NCI-H1930 (cell line): ENCODE data around the gene TRAK2.
A peak's percentile ranks its signal among the peaks of the same experiment; 100 is the strongest.
"Not testable (repeated sequence)": the region's sequence is repeated elsewhere in the genome, so short reads cannot be mapped to it uniquely, and the experiment has no call there.

Experiments
- DNase-seq, 2 experiments: peaks; one replicate each; lab custom pipeline; 2025; lab: John Stamatoyannopoulos, UW

Gene TRAK2, protein sequence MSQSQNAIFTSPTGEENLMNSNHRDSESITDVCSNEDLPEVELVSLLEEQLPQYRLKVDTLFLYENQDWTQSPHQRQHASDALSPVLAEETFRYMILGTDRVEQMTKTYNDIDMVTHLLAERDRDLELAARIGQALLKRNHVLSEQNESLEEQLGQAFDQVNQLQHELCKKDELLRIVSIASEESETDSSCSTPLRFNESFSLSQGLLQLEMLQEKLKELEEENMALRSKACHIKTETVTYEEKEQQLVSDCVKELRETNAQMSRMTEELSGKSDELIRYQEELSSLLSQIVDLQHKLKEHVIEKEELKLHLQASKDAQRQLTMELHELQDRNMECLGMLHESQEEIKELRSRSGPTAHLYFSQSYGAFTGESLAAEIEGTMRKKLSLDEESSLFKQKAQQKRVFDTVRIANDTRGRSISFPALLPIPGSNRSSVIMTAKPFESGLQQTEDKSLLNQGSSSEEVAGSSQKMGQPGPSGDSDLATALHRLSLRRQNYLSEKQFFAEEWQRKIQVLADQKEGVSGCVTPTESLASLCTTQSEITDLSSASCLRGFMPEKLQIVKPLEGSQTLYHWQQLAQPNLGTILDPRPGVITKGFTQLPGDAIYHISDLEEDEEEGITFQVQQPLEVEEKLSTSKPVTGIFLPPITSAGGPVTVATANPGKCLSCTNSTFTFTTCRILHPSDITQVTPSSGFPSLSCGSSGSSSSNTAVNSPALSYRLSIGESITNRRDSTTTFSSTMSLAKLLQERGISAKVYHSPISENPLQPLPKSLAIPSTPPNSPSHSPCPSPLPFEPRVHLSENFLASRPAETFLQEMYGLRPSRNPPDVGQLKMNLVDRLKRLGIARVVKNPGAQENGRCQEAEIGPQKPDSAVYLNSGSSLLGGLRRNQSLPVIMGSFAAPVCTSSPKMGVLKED

DNA sequence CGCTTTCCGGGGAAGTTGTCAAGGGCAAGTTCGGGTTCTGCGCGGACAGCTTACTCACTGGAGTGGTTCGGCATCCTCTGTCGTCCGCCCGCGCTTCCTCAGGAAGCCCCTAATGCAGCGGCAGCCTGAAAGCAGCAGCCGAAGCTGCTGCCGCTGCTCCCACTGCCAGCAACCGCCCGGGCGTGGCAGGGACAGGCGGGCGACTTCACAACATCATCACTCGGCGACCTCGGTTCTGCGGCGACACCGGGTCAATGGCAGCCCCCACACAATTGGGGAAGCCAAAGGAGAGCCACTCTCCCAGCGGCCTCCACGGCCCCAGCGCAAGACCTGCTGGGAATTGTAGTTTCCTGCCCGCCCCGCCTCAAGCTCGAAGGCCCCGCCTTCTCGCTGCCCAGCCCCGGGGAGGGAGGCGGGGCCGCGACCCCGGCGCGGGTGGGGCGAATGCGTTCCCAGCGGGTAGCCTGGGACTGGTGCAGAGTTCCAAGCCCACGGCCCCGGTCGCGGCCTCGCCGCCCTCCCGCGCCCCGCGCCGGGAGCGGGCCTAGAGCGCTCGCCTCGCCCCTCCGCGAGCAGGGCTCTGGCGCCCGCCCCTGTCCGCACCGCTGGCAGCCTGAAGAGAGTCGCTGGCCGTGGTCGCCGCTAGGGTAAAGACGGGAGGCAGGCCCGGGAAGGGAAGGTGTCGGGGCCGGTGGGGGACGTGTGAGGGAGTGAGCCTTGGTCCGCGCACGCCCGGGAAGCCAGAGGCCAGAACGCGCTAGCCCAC lies at the start of gene TRAK2, which contains the start of gene STRADB:
TRAK2 (minus strand) TSS at position 167 of the 766 bp plus-strand sequence. CDS start 30,951 bp downstream, outside the sequence.
STRADB (plus strand) TSS at position 449 of the 766 bp plus-strand sequence. CDS start 3,101 bp downstream, outside the sequence.
- DNase-seq, result peak; percentile 91 to 92

DNA sequence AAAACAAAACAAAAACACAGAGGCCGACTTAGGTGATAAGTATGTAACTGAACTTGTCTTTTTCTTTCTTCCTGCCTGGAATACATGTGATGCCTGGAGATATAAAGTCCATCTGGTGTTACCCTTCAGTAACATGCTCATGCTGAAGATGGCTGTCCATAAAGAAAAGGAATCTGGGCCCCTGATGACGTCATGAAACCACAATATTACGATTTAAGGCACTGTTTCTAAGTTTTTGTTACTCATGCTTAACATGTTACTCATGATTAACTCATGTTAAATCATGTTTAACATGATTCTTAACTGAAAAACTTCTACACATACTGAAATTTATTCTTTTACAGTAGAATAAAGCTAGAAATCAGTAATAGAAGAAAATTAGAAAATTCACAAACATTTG lies 49.3 kb upstream of the TRAK2 start:
- DNase-seq, result no peak

DNA sequence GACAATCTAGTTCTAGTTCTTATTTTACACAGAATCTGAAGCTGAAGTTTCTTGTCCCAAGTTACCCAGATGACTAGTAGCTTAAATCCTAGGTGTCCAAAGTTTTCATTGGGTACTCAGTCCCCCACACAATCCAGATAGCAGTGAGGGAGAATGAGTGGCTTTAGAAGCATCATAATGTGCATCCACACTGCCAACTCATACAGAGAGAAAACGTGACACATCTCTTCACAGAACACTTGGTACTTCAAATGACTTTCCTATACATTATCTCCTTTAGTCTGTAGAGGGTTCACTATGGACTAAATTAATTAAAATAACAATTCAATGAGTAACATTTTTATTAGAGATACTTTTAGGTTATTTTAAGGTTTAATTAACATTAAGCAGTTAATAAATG lies 45.5 kb upstream of the TRAK2 start:
- no peak for DNase-seq

GRCh38 chr2:201490291-201490690 lies 39.0 kb upstream of the TRAK2 start:
- DNase-seq, result no peak

GRCh38 chr2:201484805-201485204 lies 33.5 kb upstream of the TRAK2 start:
- no peak for DNase-seq

GRCh38 chr2:201483758-201484157 lies 32.5 kb upstream of the TRAK2 start:
- DNase-seq, result not testable (repeated sequence)

DNA sequence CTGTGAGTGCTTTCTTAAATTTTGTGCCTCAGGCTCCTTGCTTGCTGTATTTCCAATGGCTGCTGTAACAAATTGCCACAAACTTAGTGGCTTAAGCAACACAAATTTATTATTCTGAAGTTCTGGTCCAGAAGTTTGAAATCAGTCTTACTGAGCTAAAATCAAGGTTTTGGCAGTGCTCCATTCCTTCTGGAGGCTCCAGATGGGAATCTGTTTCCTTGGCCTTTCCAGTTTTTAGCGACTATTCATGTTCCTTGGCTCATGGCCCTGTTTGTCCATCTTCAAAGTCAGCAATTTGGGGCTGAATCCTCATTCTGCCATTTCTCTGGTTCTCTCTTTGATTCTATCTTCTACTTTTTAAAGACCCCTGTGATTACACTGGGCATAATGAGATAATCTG lies 32.1 kb upstream of the TRAK2 start:
- no peak for DNase-seq

DNA sequence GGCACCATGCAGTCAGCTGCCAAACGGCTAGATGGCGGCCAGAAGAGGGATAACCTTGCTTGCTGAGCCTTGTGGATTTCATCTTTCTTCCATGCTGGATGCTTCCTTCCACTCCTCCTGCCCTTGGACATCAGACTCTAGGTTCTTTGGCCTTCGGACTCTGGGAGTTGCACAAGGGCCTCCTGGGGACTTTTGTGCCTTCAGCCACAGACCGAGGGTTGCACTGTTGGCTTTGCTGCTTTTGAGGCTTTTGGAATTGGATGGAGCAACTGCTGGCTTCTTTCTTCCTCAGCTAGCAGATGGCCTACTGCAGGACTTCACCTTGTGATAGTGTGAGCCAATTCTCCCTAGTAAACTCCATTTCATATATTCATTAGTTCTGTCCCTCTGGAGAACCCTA lies 31.3 kb upstream of the TRAK2 start:
- no peak for DNase-seq

- no peak for DNase-seq
Observed at GRCh38 chr2:201472411-201472810, 21.2 kb upstream of the TRAK2 start.

DNA sequence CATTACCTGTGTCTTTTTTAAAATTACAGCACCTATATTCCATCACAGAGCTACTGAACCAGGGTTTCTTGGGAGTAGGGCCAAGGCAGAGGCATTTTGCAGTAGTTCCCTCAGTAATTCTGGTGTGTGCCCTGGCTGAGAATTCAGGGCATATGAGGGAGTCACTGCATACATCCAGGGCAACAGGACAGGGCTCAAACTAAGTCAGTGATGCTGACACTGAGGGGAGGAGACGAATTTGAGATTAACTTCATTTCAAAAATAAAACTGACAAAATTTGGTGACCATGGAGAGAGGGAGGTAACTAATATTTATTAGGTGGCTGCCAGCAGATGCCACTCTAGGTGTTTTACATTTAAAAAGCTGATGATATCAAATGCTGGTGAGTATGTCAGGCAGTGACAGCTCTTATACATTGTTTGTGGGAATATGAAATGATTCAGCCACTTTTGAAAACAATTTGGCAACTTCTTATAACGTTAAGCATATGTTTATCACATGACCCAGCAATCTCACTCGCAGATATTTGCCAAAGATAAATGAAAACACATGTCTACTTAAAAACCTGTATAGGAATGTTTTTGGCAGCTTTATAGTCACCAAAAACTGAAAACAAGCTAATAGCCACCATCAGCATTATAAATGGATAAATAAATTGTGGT lies 20.6 kb upstream of the TRAK2 start:
- no peak for DNase-seq

DNA sequence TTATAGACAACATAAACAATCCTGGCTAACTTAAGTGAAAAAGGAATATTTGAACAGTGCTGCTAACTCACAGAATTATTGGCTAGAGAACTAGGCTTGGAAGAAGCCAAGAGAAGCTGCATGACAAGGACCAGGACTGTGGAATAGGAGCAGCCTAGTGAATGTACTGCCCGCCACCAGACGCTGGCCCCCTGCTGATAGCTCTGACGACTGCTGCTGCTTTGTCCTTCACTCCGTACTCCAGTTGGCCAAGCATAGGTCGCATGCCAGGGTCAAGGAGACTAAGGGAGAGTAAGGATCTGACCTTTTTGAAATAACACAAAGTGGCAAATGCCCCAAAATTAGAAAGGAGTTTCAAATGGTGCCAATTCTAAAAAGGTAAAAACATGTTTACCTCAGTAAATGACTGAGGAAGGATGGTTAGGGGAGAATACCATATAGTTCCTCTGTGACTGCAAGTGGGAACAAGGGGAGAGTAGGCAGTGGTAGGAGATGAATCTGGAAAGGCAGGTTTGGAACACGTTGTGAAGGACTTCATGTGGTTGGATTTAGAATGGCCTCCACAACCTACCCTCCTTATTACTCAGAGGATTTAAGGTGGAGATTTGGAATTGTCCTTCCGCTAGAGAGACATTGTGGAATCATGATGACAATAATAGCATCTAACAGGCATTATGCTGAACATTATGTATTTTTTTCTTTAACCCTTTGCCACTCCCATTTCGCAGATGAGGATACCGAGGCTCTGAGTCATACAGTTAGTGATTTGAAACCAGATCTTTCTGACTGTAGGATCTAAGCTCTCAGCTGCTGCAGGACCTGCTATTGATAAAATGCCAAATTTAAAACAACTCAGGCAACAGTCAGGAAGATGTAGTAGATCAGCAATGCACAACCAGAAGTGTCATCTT lies 19.8 kb upstream of the TRAK2 start:
- DNase-seq, result no peak

GRCh38 chr2:201467666-201468065 lies 16.4 kb upstream of the TRAK2 start:
- DNase-seq, result no peak

DNA sequence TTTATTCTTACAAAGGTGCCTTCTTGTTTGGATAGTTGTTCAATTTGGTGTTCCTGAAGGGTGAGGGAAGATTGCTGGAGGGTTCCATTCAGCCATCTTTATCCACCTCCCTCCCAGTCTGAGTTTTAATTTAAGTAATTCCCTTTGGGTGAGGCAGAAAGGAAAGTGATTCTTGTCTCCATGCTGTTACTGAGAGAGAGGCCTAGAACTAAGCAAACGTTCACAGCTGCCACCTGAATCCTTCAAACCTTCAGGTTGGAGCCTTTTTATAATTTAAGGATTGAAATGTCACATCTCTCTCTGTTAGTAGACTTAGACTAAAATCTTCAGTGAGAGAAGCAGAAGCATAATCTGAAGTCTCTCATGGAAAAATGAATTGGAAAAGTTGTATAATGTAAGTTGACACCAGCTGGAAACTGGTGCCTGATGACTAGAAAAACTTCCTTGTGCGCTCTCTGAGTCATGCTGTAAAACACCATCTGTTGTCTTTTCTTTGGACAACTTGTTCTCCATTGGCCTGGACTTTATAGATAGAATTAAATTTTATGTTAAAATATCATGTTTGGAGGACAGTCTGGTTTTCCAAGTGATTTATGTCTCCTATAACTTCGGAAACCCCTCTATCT lies 14.9 kb upstream of the TRAK2 start:
- no peak for DNase-seq

DNA sequence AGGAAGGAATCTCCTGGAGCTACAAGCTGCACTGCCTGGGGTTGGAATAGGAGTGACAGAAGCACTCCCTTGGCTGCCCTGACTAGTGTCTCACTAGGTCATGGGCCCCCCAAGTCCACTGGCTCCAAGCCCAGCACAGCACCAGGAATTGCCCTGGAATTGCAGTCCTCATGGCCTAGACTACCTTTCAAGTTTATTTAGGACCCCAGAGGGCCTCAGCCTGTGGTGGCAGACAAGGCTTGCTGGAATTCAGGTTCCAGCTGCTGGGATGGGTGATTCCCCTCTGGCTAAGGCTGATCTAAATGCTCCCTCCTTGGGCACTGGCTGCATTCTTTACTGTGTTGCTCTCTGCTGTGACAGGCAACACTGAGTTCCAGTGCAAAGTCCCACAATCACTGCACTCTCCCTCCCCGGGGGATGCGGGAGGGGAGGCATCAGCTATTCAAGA lies 14.3 kb upstream of the TRAK2 start:
- DNase-seq, result no peak

GRCh38 chr2:201464547-201464946 lies 13.3 kb upstream of the TRAK2 start:
- no peak for DNase-seq

- no peak for DNase-seq
Observed at GRCh38 chr2:201460532-201460931, 9.3 kb upstream of the TRAK2 start.

DNA sequence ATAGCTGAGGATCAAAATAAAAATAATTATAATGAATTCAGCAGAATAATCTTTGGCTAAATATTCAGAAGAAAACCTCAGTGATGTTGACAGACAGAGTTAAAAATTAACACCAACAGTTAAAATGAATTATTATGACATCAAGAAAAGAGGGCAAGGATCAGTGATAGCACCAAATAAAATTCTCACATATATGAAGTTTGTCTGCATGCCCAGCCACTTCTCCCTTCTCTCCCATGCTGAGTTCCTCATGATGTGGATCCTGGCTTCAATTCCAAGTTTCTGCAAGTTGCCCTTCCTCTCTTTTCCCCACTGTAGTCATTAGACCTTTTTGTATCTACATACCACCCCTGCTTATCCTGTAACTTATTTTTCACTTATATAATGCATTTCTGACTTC lies 7.1 kb upstream of the TRAK2 start:
- DNase-seq, result no peak

DNA sequence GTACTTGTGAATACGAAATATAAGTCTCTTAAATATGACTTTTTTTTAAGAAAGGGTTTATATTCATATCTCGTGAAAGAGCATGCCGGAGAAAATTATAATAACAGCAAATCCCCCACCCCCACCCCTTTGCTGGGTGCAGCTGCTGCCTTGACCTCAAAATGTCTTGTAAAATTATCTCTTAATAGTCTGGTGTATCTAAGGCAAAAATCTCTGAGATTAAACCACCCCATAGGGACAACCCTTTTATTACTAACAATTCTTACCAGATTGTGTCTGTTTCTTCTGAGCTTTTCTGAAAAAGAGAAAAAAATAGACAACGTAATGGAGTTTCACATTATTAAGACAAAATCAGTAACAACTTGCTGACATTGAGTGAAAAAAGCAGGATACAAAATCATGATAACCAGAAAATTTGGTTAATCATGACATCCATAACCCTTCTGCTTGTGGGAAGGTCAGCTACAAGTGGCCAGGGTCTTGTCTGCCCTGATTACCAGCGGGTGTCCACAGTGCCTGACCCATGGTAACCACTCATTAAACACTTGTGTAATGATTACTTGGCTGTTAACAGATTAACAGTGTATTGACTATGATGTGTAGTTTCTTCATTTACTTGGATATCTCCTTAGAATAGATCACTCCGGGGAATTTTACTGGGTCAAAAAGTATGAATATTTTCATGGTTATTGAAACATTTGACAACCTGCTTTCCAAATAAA lies 1.8 kb upstream of the TRAK2 start:
- no peak for DNase-seq
